HG03097 (cell line): ENCODE measurements around the gene ZNF276.
"Not testable (repeated sequence)": the region's sequence is repeated elsewhere in the genome, so short reads cannot be mapped to it uniquely, and the experiment has no call there.

Experiments used
- ATAC-seq: cut with Tn5 transposase; IDR thresholded peaks from one replicate; pipeline ENCODE4 v1.9.1; 2021; ENCODE audit not compliant: unreplicated experiment, low FRiP score

ZNF276 gene

DNA sequence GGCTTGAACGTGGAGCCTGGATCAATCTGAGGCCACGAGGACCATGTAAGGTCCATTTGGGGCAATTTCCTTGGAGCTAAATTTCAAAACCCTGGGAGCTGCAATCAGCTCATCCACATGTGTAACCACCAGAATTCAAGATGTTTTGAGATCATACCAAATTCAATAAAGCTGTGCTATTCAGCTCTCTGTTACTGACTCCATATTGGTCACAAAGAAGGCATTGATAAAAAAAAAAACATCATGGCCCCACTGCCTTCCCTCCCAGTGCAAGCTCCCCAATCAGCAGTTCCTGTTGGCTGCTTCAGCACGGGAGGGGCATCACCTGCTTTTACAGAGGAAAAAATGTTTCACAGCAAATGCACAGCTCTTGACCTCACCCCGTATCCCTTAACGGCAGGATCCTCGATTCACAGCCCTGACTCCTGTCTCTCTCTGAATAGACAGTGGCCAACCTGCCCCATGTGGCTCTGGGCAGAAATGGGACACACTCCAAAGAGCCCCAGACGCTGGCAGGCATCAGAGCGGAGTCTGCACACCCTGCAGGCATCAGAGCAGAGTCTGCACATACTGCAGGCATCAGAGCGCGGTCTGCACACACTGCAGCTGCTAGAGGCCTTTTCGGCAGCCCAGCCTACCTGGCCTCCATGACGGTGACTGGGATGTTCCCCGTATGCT lies 58.0 kb downstream of the ZNF276 start:
- ATAC-seq = no peak

DNA sequence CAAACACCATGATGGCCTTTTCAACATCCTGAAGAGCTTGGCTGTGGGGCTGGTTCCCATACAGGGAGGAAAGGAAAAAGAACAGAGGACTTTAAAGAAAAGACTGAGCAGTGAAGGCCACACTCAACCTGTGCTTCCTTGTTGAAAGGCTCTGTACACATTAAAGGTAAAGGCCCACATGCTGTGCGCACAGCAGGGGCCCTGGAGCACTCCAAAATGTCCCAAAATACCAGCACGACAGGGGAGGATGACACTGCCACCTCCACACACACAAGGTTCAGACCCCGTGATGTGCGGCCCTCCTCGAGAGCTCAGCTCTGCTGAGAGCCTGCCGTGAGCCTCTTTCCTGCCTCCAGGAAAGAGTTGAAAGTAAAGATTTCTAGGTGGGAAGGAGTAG lies 58.6 kb downstream of the ZNF276 start:
- no peak for ATAC-seq

DNA sequence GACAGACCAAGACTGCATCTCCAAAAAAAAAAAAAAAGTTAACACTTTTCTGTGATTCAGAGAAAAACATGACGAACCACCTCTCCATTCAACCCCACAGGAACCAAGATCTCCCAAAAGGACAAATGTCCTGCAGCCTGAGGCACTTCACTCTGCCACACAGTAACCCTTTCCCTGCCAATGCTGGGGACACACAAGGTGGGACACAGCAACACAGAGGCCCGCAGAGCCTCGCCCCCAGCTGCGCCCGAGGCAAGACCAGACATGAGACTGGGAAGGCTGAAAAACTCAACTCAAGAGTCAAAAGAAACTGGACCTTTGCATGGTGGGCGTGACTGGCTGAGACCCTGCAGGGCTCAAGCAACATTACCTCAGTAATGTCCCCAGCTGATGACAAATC lies 61.2 kb downstream of the ZNF276 start:
- ATAC-seq = no peak

DNA sequence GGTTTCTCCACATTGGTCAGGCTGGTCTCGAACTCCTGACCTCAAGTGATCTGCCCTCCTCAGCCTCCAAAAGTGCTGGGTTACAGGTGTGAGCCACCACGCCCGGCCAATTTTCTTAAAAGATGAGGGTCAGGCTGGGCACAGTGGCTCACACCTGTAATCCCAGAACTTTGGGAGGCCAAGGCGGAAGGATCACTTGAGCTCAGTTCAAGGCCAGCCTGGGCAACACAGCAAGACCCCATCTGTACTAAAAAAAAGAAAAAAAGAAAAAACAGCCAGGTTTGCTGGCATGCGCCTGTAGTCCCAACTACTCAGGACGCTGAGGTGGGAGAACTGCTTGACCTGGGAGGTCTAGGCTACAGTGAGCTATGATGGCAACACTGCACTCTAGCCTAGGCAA lies 62.6 kb downstream of the ZNF276 start:
- not testable (repeated sequence) for ATAC-seq

DNA sequence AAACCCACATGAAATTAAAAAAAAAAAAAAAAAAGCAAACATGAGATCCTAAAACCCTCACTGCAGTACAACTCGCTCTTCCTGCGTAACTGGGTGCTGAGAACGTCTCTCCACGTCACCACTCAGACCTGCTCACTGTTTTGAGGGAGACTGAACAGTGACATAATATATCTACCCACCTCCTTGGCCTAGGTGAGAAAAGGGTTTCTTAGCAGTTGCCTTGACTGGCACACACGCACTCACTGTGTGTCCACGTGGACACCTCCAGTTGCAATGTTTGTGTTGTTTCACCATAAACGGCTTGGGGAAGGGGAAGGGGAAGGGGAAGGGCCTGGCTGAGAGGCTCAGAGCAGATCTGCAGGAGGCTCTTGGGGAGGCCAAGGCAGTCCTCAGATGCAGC lies 63.1 kb downstream of the ZNF276 start:
- ATAC-seq = no peak

DNA sequence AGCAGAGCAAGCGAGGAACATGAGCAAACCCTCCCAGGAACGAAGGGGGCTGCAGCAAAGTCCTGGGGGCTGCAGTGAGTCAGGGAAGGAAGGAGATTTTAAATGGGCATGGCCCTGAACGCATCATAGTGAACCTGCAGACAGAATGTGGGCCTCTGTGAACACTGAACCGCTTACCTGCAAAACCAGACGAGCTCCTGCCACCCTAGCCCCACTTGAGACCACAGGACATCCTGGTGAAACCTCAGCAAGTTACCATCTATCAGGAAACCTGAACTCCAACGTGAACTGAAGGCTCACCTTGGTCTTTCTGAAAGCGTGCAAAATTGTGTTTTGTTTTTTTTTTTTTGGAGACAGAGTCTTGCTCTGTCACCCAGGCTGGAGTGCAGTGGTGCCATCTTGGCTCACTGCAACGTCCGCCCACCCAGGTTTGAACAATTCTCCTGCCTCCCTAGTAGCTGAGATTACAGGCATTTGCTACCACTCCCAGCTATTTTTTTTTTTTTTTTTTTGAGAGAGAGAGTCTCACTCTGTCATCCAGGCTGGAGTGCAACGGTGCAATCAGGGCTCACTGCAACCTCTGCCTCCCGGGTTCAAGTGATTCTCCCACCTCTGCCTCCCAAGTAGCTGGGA lies 64.3 kb downstream of the ZNF276 start:
- no peak for ATAC-seq

DNA sequence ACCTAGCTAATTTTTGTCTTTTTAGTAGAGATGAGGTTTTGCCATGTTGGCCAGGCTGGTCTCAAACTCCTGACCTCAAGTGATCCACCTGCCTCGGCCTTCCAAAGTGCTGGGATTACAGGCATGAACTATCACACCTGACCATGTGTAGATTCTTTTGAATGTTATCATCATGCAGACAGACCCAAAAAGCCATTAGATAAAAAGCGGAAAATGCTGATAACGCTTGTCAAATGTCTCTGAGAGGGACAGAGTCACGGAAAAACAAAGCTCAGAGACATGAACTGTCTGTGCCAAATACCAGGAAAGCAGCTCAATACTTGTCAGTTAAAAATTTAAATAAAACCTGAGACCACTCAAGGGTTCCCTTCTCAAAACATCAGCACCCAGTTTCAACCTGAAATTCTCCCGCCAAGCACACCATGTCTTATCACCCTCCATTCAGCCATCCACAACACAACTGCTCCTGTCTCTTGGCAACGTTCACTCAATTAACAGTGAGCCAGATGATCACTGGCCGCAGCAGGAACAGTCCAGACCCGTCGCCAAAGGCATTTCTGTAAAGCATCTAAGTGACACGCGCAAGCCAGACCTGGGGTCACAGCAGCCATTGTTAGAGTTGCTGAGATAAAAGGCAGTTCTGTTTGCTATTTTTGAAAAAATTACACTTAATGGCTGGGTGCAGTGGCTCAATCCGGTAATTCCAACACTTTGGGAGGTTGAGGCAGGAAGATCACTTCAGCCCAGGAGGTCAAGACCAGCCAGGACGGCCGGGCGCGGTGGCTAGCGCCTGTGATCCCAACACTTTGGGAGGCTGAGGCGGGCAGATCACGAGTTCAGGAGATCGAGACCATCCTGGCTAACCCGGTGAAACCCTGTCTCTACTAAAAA lies 65.4 kb downstream of the ZNF276 start:
- no peak for ATAC-seq

DNA sequence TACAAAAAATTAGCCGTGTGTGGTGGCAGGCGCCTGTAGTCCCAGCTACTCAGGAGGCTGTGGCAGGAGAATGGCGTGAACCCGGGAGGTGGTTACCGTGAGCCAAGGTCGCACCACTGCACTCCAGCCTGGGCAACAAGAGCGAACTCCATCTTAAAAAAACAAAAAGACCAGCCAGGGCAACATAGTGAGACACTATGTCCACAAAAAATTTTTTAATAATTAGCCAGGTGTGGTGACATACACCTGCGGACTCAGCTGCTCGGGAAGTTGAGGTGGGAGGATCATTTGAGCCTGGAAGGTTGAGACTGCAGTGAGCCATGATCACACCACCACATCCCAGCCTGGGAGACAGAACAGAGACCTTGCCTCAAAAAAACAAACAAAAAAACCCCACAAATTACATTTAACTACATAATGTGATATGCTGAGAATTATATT lies 66.0 kb downstream of the ZNF276 start:
- ATAC-seq = no peak
